Panc1 (cell line): ENCODE results near the gene CENPP. TPM values are rescaled to one million over a fixed set of nuclear protein-coding genes. Genes with fewer than 3 reads are reported as not detected.

Experiments
- ATAC-seq: fragments of 200-7000 bp; cut with Tn5 transposase; 2 replicates; pipeline ENCODE4 v1.9.1; 2020; ENCODE audit warnings: mild to moderate bottlenecking, moderate library complexity
- BruUV-seq: library from RNA; stranded (reverse); fragments of 400-500 nt; replicated peaks from 2 replicates; lab custom pipeline; 2021; lab: Mats Ljungman, UMichigan
- CTCF ChIA-PET: fragments of 300-600 bp; sonication (Branson Sonifier 250); formaldehyde crosslinking; loops from one replicate; lab custom pipeline; 2022; ENCODE audit warnings: antibody characterized with exemption; lab: Charles Lee
- POLR2A ChIA-PET: fragments of 300-600 bp; sonication (Branson Sonifier 250); formaldehyde crosslinking; loops from one replicate; lab custom pipeline; 2022; ENCODE audit warnings: antibody characterized with exemption; lab: Charles Lee
- DNase-seq: peaks from one replicate; pipeline ENCODE4 v3.0.0-alpha.2; 2010; ENCODE audit warnings: low read depth, low spot score
- H3K27ac ChIP-seq: 2 replicates; pipeline ENCODE4 v1.5.1; 2011; ENCODE audit warnings: mild to moderate bottlenecking, low read length, inconsistent platforms
- H3K27me3 ChIP-seq: fragments of 200-500 bp; sonication (Bioruptor generic); 2 replicates; pipeline ENCODE4 v1.6.0; 2014; ENCODE audit warnings: low read length, inconsistent platforms; ENCODE audit not compliant: control insufficient read depth, insufficient read depth
- H3K36me3 ChIP-seq: fragments of 200-500 bp; sonication (Bioruptor generic); 2 replicates; pipeline ENCODE4 v1.5.1; 2014; ENCODE audit warnings: inconsistent platforms, mild to moderate bottlenecking, low read length, moderate library complexity; ENCODE audit not compliant: control insufficient read depth, insufficient read depth
- H3K4me1 ChIP-seq: 2 replicates; pipeline ENCODE4 v1.5.1; 2011; ENCODE audit warnings: inconsistent platforms, mild to moderate bottlenecking, low read length, moderate library complexity; ENCODE audit not compliant: control insufficient read depth, insufficient read depth
- H3K4me3 ChIP-seq, 2 experiments: 2 replicates each; pipeline ENCODE4 v1.5.1; 2011 to 2012; ENCODE audit warnings: low read depth in 2 of 2, low read length in 2 of 2, mild to moderate bottlenecking in 2 of 2, inconsistent platforms in 1 of 2, moderate library complexity in 1 of 2
- H3K9me3 ChIP-seq: fragments of 200-500 bp; sonication (Bioruptor generic); 2 replicates; pipeline ENCODE4 v1.5.1; 2014; ENCODE audit warnings: low read depth, mild to moderate bottlenecking, inconsistent platforms, low read length, moderate library complexity; ENCODE audit not compliant: control insufficient read depth, insufficient read depth
- CTCF ChIP-seq: fragments of 450-650 bp; IDR thresholded peaks from 2 replicates; pipeline ENCODE4 v1.5.1; 2017; ENCODE audit warnings: mild to moderate bottlenecking
- POLR2AphosphoS5 ChIP-seq: IDR thresholded peaks from 2 replicates; pipeline ENCODE4 v1.6.1; 2012; ENCODE audit warnings: mild to moderate bottlenecking, low read depth, low read length, moderate library complexity
- SIN3A ChIP-seq: IDR thresholded peaks from 2 replicates; pipeline ENCODE4 v1.6.1; 2012; ENCODE audit warnings: low read depth, mild to moderate bottlenecking, low read length, moderate library complexity, borderline replicate concordance; ENCODE audit not compliant: insufficient read depth
- TCF7L2 ChIP-seq: IDR thresholded peaks from 2 replicates; pipeline ENCODE4 v1.6.1; 2011; ENCODE audit warnings: mild to moderate bottlenecking, low read depth, low read length, inconsistent platforms
- in situ Hi-C: cut with HindIII; loops from 2 replicates; pipeline ENCODE4 v1.10.0; 2016; ENCODE audit warnings: low sequenced_read_pairs, low pct_unique_long_range_greater_than_20kb
- intact Hi-C: fragments of 100-400 bp; cut with micrococcal nuclease; formaldehyde crosslinking; loops from one replicate; pipeline ENCODE4 v1.10.0; 2022; ENCODE audit not compliant: unreplicated experiment
- total RNA-seq: library from RNA; stranded (reverse); gene quantifications from one replicate; pipeline ENCODE4 v1.2.1, GENCODE V29; 2021; ENCODE audit not compliant: unreplicated experiment
- TF ChIP-seq, protein P1 (sequence below), 2 experiments: IDR thresholded peaks; 2 replicates each; pipeline ENCODE4 v1.6.1; 2011 to 2012; ENCODE audit warnings: low read depth in 2 of 2, control low read depth in 1 of 2, low read length in 1 of 2, mild to moderate bottlenecking in 1 of 2, moderate library complexity in 1 of 2; ENCODE audit not compliant: insufficient read depth in 1 of 2

Gene CENPP
- total RNA-seq, 1 experiment from 2014 or later: 6.7 TPM

DNA sequence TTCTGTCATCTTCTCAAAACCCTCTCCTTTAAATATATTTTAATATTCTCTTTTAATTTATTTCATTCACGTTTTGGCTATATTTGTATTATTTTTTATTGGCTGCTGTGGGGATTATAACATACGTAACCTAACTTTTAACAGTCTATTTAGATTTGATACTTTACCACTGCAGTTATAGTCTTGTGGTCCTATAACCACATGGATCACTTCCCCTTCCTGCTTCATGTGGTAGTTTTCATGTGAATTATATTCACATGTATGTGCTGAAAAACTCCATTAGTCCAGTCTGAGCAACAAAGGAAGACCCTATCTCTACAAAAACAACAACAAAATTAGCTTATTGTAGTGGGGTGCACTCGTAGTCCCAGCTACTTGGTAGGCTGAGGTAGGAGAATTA is 34.3 kb downstream of the CENPP start:
- ATAC-seq (no peak), DNase-seq (no peak)
- Histone ChIP-seq H3K4me1 (no peaks in the 10 kb centered on the region), H3K36me3 (no peaks in the 10 kb centered on the region), H3K27me3 (no peaks in the 10 kb centered on the region), H3K4me3 (no peak overlapping the region), H3K9me3 (no peaks in the 10 kb centered on the region), H3K27ac (no peak overlapping the region)
- in situ Hi-C loops (no loop called here), intact Hi-C loops (no loop called here)
- TF ChIP-seq TCF7L2: no peak
- TF ChIP-seq, protein P1, sequence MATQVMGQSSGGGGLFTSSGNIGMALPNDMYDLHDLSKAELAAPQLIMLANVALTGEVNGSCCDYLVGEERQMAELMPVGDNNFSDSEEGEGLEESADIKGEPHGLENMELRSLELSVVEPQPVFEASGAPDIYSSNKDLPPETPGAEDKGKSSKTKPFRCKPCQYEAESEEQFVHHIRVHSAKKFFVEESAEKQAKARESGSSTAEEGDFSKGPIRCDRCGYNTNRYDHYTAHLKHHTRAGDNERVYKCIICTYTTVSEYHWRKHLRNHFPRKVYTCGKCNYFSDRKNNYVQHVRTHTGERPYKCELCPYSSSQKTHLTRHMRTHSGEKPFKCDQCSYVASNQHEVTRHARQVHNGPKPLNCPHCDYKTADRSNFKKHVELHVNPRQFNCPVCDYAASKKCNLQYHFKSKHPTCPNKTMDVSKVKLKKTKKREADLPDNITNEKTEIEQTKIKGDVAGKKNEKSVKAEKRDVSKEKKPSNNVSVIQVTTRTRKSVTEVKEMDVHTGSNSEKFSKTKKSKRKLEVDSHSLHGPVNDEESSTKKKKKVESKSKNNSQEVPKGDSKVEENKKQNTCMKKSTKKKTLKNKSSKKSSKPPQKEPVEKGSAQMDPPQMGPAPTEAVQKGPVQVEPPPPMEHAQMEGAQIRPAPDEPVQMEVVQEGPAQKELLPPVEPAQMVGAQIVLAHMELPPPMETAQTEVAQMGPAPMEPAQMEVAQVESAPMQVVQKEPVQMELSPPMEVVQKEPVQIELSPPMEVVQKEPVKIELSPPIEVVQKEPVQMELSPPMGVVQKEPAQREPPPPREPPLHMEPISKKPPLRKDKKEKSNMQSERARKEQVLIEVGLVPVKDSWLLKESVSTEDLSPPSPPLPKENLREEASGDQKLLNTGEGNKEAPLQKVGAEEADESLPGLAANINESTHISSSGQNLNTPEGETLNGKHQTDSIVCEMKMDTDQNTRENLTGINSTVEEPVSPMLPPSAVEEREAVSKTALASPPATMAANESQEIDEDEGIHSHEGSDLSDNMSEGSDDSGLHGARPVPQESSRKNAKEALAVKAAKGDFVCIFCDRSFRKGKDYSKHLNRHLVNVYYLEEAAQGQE (IDR thresholded peaks at IDR 0.05; ENCODE audit: insufficient read depth in 1 of 2, low read depth in 2 of 2, low read length in 1 of 2): no peak
- no peak for TF ChIP-seq CTCF
- no peak for TF ChIP-seq POLR2AphosphoS5
- no peak for TF ChIP-seq SIN3A
- ChIA-PET POLR2A (no interaction called here), CTCF (no interaction called here)
- BruUV-seq: no TSS peak

- Histone ChIP-seq H3K4me3 (no peak overlapping the region), H3K36me3 (no peaks in the 10 kb centered on the region), H3K27me3 (no peaks in the 10 kb centered on the region), H3K27ac (no peak overlapping the region), H3K9me3 (peaks cover 2% of the 10 kb centered on the region; the same call in 1 of the 2 replicates), H3K4me1 (no peaks in the 10 kb centered on the region)
- intact Hi-C loops: no loop called here
- BruUV-seq: no TSS peak
- in situ Hi-C loops: no loop called here
- ATAC-seq (no peak), DNase-seq (no peak)
- ChIA-PET POLR2A (no interaction called here), CTCF (no interaction called here)
- no peak for TF ChIP-seq SIN3A
- TF ChIP-seq CTCF: no peak
- TF ChIP-seq, protein P1 (IDR thresholded peaks at IDR 0.05; ENCODE audit: insufficient read depth in 1 of 2, low read depth in 2 of 2, low read length in 1 of 2): no peak
- no peak for TF ChIP-seq POLR2AphosphoS5
- TF ChIP-seq TCF7L2: no peak
These were observed 43.3 kb downstream of the CENPP start for GRCh38 chr9:92369075-92369474.
